ENCODE data around the gene MYL6B. TPM values are rescaled to one million over a fixed set of nuclear protein-coding genes. Genes with fewer than 3 reads are reported as not detected.

Gene MYL6B
- total RNA-seq, 2 donors from 2014 or later: 36.1 to 55.1 TPM

GRCh38 chr12:56143870-56144269 lies 8.5 kb upstream of the MYL6B start:
- Histone ChIP-seq H3K4me1 (peaks cover 0 to 18% of the 10 kb centered on the region in 2 donors), H3K4me3 (no peak overlapping the region), H3K36me3 (peaks cover 58% of the 10 kb centered on the region), H3K9me3 (no peaks in the 10 kb centered on the region), H3K27me3 (no peaks in the 10 kb centered on the region), H3K27ac (peak overlapping the region; percentile 67 to 74)
- TF ChIP-seq CTCF (IDR thresholded peaks at IDR 0.05): no peak
- DNase-seq (ENCODE audit: low spot score): no peak

- Histone ChIP-seq H3K27me3 (no peaks in the 10 kb centered on the region), H3K4me3 (no peak overlapping the region), H3K27ac (peak overlapping the region; percentile 59 to 74), H3K9me3 (no peaks in the 10 kb centered on the region), H3K36me3 (peaks cover 44% of the 10 kb centered on the region), H3K4me1 (peaks cover 0 to 18% of the 10 kb centered on the region in 2 donors)
- DNase-seq (ENCODE audit: low spot score): no peak
- no peak for TF ChIP-seq CTCF (IDR thresholded peaks at IDR 0.05)
These were observed 7.2 kb upstream of the MYL6B start for GRCh38 chr12:56145217-56145616.

GRCh38 chr12:56146492-56147460 lies 5.6 kb upstream of the MYL6B start:
- no peak for TF ChIP-seq CTCF (IDR thresholded peaks at IDR 0.05)
- H3K9me3 ChIP-seq: no peaks in the 10 kb centered on the region
- H3K36me3 ChIP-seq: peaks cover 33% of the 10 kb centered on the region
- DNase-seq (ENCODE audit: low spot score): no peak
- no peak overlapping the region for H3K4me3 ChIP-seq
- peaks cover 0 to 25% of the 10 kb centered on the region in 2 donors for H3K4me1 ChIP-seq
- H3K27ac ChIP-seq: peak overlapping the region; percentile 11 to 22
- no peaks in the 10 kb centered on the region for H3K27me3 ChIP-seq

GRCh38 chr12:56150563-56150962 lies 1.8 kb upstream of the MYL6B start:
- no peak for TF ChIP-seq CTCF (IDR thresholded peaks at IDR 0.05)
- no peak overlapping the region for H3K27ac ChIP-seq

GRCh38 chr12:56151672-56152131 lies 685 bp upstream of the MYL6B start:
- Histone ChIP-seq H3K36me3 (no peaks in the 10 kb centered on the region), H3K27ac (peak overlapping the region; percentile 92 to 94), H3K9me3 (no peaks in the 10 kb centered on the region), H3K4me3 (peak overlapping the region; percentile 61 to 68), H3K27me3 (no peaks in the 10 kb centered on the region), H3K4me1 (peaks cover 0 to 24% of the 10 kb centered on the region in 2 donors)
- TF ChIP-seq CTCF (IDR thresholded peaks at IDR 0.05): peak; percentile 28 to 39
- DNase-seq (ENCODE audit: low spot score): peak; percentile 73

More at GRCh38 chr12:56150563-56150962, 1.8 kb upstream of the MYL6B start:
- Histone ChIP-seq H3K9me3 (no peaks in the 10 kb centered on the region), H3K27me3 (no peaks in the 10 kb centered on the region), H3K4me3 (no peak overlapping the region), H3K4me1 (peaks cover 0 to 32% of the 10 kb centered on the region in 2 donors), H3K36me3 (no peaks in the 10 kb centered on the region)
- DNase-seq (ENCODE audit: low spot score): no peak

Data from right atrium auricular region (tissue), 2 donors.